ENCODE data around the gene MAP3K5. TPM values are rescaled to one million over a fixed set of nuclear protein-coding genes. Genes with fewer than 3 reads are reported as not detected.

The MAP3K5 gene, protein sequence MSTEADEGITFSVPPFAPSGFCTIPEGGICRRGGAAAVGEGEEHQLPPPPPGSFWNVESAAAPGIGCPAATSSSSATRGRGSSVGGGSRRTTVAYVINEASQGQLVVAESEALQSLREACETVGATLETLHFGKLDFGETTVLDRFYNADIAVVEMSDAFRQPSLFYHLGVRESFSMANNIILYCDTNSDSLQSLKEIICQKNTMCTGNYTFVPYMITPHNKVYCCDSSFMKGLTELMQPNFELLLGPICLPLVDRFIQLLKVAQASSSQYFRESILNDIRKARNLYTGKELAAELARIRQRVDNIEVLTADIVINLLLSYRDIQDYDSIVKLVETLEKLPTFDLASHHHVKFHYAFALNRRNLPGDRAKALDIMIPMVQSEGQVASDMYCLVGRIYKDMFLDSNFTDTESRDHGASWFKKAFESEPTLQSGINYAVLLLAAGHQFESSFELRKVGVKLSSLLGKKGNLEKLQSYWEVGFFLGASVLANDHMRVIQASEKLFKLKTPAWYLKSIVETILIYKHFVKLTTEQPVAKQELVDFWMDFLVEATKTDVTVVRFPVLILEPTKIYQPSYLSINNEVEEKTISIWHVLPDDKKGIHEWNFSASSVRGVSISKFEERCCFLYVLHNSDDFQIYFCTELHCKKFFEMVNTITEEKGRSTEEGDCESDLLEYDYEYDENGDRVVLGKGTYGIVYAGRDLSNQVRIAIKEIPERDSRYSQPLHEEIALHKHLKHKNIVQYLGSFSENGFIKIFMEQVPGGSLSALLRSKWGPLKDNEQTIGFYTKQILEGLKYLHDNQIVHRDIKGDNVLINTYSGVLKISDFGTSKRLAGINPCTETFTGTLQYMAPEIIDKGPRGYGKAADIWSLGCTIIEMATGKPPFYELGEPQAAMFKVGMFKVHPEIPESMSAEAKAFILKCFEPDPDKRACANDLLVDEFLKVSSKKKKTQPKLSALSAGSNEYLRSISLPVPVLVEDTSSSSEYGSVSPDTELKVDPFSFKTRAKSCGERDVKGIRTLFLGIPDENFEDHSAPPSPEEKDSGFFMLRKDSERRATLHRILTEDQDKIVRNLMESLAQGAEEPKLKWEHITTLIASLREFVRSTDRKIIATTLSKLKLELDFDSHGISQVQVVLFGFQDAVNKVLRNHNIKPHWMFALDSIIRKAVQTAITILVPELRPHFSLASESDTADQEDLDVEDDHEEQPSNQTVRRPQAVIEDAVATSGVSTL (N-terminal part only)
- 1.5 and 2.8 TPM in 2 replicates for total RNA-seq

DNA sequence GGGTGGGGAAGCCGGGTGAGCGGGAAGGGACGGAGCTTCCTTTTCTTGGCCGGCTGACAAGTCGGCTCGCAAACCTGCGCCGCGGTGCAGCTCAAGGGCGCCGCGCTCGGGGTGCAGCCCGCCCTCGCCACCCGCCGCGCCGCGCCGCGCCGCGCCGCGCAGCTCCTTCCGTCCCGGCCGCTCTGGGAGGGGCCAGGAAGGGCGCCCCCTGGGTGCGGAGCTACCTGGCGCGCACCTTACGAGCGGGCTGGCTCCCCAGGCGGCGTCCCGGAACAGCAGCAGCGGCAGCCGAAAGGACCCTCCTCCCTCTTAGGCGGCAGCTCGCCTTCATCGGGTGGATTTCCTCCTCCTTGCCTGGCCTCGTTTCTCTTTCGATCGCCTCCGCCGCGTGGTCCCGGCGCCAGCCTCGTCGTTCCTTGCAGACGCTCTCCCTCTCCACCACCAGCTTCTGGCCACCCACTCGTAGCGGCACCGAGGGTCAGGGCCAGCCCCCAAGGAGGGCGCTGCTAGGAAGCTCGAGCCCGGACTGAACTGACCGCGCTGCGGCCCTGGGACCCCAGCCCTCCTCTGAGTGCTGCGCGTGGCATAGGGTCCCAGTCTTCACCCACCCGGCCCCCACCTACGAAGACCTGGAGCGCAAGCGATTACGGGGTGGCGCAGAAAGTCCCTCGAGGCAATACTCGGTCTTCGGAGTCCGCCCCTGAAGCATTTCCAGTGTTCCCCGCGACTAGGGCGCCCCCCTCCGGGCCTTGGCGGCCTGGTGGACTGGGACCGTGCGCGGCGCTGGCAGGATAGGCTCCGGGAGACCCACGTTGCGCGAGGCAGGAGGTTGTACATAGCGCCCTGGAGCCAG is at the start of gene MAP3K5:
MAP3K5 (minus strand) TSS at position 68 of the 853 bp plus-strand sequence. CDS start 320 bp downstream, outside the sequence.

DNA sequence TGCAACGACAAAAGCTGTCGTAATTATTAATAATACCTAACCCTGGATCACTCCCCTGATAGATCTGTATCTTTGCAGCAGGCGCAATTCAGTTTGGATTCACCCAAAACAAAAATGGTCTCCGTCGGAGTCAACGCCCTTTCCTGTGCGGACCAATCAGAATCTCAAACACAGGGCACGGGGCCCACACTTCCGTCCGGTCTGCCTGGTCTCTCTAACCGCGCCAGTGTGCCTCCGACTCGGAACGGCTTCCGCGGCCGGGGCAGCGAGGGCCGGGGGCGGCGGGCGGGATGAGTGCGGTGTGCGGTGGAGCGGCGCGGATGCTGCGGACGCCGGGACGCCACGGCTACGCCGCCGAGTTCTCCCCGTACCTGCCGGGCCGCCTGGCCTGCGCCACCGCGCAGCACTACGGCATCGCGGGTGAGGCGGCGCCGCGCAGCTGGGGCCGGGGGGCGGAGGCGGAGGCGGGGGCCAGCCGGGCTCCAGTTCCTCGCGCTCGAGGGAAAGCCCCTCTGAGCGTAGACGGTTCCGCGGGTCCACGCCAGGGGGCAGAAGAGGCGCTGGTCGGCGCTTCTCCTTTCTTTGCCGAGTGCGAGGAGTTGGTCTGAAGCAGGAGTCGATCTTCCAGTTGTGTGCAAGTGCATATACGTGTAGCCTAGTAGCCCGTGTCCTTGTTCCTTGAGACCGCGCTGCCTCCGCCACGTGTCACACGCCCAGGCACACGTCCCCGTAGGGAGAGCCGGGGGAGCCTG is 30.3 kb upstream of the MAP3K5 start, which contains the start of gene PEX7:
PEX7 (plus strand) TSS at position 217 of the 752 bp plus-strand sequence; CDS start at position 291, 74 bp downstream.

DNA sequence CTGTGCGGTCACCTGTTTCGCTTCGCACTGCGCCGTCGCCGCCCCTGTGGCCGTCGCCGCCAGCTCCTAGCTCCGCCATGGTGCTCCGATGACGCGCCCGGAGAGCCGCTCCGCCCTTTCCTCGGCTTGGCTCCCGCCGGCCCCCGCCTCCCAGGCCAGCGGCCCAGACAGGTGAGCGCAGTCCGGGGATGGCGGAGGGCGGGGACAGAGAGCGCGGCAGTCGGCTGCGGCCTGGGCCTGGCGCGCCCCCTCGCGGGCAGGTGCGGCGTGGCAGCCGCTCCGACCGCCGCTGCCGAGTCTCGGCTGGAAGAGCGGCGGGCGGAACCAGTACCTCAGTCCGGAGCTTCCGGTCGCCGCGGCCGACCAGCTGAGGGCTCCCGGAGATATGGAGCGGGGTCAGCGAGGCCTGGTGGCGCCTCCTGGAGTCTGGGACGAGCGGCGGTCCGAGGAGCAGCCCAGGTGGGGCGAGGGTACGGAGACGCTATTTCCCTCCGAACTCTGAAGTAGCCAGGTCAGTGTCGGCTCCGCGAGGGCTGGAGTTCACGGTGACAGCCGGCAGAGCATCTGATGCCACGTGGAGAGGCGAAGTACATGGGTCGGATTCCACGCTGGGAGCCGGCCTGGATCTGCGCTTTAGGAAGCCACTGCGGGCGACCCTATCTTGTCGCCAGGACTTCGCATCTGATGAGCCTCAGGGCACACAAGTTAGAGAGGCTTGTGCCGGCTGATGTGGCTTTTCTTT is 241.8 kb downstream of the MAP3K5 start, which contains the start of gene MAP7:
MAP7 (minus strand) TSS at position 93 of the 742 bp plus-strand sequence; CDS start at position 79, 14 bp downstream.

Other genes with a start within 250 kb of the MAP3K5 start
- gene MAP7, start 242.1 kb downstream of the MAP3K5 start, total RNA-seq: 0.12 TPM in 1 of 2 replicates, not detected in the other
- gene PEX7, start 30.1 kb upstream of the MAP3K5 start, total RNA-seq: 4.7 and 5.4 TPM in 2 replicates
- gene SLC35D3, start 129.8 kb upstream of the MAP3K5 start, total RNA-seq: not detected in 2 replicates

Measured in pericardium fibroblast (primary cell).